ENCODE data around the gene RAB36. TPM values are rescaled to one million over a fixed set of nuclear protein-coding genes. Genes with fewer than 3 reads are reported as not detected.

The RAB36 gene
- total RNA-seq, 4 donors from 2014 or later, result 5.0 to 10.8 (median 8.2) TPM

DNA sequence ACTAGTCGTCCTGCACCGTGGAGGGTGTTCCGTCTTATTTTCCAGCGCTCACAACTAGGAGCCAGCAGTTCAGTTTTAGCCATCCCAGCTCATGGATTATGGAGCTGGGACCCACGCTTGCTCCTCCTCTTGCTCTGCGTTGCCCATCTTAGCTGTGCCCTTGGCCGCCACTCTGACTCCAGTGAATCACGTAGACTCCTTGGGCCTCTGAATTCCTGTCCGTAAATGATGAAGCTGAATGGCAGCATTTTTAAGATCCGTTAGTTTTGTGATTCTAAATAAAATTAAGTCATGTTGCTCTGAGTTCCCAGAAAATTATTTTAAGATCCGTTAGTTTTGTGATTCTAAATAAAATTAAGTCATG lies 58.8 kb downstream of the RAB36 start:
- H3K4me3 ChIP-seq, result no peak overlapping the region
- H3K27ac ChIP-seq (replicated peaks in 1 of 4), result peak overlapping the region; percentile 52 to 71 (median 59)
- DNase-seq (ENCODE audit: extremely low spot score), result no peak
- no peak for TF ChIP-seq POLR2A (IDR thresholded peaks at IDR 0.05; ENCODE audit: low read depth)
- no peak for TF ChIP-seq EP300 (IDR thresholded peaks at IDR 0.05)
- no peak for TF ChIP-seq POLR2AphosphoS5 (IDR thresholded peaks at IDR 0.05)
- TF ChIP-seq, protein P1, sequence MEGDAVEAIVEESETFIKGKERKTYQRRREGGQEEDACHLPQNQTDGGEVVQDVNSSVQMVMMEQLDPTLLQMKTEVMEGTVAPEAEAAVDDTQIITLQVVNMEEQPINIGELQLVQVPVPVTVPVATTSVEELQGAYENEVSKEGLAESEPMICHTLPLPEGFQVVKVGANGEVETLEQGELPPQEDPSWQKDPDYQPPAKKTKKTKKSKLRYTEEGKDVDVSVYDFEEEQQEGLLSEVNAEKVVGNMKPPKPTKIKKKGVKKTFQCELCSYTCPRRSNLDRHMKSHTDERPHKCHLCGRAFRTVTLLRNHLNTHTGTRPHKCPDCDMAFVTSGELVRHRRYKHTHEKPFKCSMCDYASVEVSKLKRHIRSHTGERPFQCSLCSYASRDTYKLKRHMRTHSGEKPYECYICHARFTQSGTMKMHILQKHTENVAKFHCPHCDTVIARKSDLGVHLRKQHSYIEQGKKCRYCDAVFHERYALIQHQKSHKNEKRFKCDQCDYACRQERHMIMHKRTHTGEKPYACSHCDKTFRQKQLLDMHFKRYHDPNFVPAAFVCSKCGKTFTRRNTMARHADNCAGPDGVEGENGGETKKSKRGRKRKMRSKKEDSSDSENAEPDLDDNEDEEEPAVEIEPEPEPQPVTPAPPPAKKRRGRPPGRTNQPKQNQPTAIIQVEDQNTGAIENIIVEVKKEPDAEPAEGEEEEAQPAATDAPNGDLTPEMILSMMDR (IDR thresholded peaks at IDR 0.05), result no peak
- WGBS, result 87% methylated on average over 11 of the region's 11 CpGs
- no peaks in the 10 kb centered on the region for H3K27me3 ChIP-seq
- H3K4me1 ChIP-seq, result peaks cover 25 to 48% (median 45%) of the 10 kb centered on the region in 4 donors
- no peaks in the 10 kb centered on the region for H3K9me3 ChIP-seq
- H3K36me3 ChIP-seq, result peaks cover 0 to 9% (median 3%) of the 10 kb centered on the region in 4 donors
- intact Hi-C loops (cut with DNase I), result no loop called here

GRCh38 chr22:23204541-23205157 lies 59.4 kb downstream of the RAB36 start:
- H3K4me1 ChIP-seq, result peaks cover 25 to 48% (median 43%) of the 10 kb centered on the region in 4 donors
- no peak overlapping the region for H3K4me3 ChIP-seq
- H3K36me3 ChIP-seq, result peaks cover 0 to 9% (median 3%) of the 10 kb centered on the region in 4 donors
- 40% methylated on average over 1 of the region's 11 CpGs for WGBS
- intact Hi-C loops (cut with DNase I), result no loop called here
- DNase-seq (ENCODE audit: extremely low spot score), result no peak
- H3K27ac ChIP-seq (replicated peaks in 1 of 4), result peak overlapping the region; percentile 52 to 71 (median 59)
- no peak for TF ChIP-seq POLR2A (IDR thresholded peaks at IDR 0.05; ENCODE audit: low read depth)
- TF ChIP-seq, protein P1 (IDR thresholded peaks at IDR 0.05), result no peak
- TF ChIP-seq EP300 (IDR thresholded peaks at IDR 0.05), result no peak
- peak; percentile 33 to 62 for TF ChIP-seq POLR2AphosphoS5 (IDR thresholded peaks at IDR 0.05)
- H3K27me3 ChIP-seq, result no peaks in the 10 kb centered on the region
- H3K9me3 ChIP-seq, result no peaks in the 10 kb centered on the region

DNA sequence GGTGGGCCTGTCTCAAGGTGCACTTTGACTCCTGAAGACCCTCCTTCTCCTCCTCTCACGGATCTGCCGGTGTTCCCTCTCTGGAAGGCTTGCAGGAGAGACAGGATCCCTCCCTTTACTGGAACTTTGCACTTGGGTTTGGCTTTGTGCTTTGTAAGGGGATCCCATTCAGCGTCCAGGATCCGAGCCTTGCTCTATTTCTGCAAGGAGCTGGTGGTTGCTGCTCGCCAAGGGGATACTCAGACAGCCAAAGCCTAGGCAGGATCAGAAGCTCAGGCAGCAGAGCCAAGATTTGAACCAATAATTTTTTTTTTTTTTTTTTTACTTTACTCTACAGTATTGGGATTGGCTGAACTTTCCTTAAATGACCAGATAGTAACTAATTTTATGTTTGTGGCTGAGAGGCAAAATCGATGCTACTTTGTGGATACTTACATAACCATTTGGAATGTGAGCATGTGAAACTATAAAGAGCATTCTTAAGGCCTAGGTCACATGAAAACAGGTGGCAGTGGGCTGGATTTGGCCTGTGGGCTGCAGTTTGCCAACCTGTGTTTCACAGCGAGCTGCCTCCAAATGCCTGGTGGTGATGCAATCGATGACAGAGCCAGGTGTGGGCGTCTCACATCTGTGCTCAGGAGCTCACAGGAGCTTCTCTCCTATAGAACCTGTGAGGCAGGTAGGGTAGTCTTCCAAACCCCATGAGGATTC lies 60.2 kb downstream of the RAB36 start:
- no peaks in the 10 kb centered on the region for H3K9me3 ChIP-seq
- no peak overlapping the region for H3K4me3 ChIP-seq
- H3K36me3 ChIP-seq, result peaks cover 0 to 9% (median 3%) of the 10 kb centered on the region in 4 donors
- intact Hi-C loops (cut with DNase I), result no loop called here
- H3K4me1 ChIP-seq, result peaks cover 25 to 45% (median 43%) of the 10 kb centered on the region in 4 donors
- DNase-seq (ENCODE audit: extremely low spot score), result no peak
- no peaks in the 10 kb centered on the region for H3K27me3 ChIP-seq
- WGBS, result 69% methylated on average over 9 of the region's 9 CpGs
- no peak for TF ChIP-seq POLR2A (IDR thresholded peaks at IDR 0.05; ENCODE audit: low read depth)
- TF ChIP-seq, protein P1 (IDR thresholded peaks at IDR 0.05), result no peak
- TF ChIP-seq POLR2AphosphoS5 (IDR thresholded peaks at IDR 0.05), result no peak
- no peak for TF ChIP-seq EP300 (IDR thresholded peaks at IDR 0.05)
- H3K27ac ChIP-seq (replicated peaks in 1 of 4), result peak overlapping the region; percentile 52 to 71 (median 59)

- TF ChIP-seq EP300 (IDR thresholded peaks at IDR 0.05), result no peak
- no peak for TF ChIP-seq POLR2AphosphoS5 (IDR thresholded peaks at IDR 0.05)
- TF ChIP-seq, protein P1 (IDR thresholded peaks at IDR 0.05), result no peak
- TF ChIP-seq POLR2A (IDR thresholded peaks at IDR 0.05; ENCODE audit: low read depth), result no peak
- intact Hi-C loops (cut with DNase I), result no loop called here
- H3K27ac ChIP-seq (replicated peaks in 1 of 4), result no peak overlapping the region
Observed at GRCh38 chr22:23206915-23207314, 61.6 kb downstream of the RAB36 start.

More at GRCh38 chr22:23206915-23207314, 61.6 kb downstream of the RAB36 start:
- Histone ChIP-seq H3K4me1 (peaks cover 27 to 47% (median 37%) of the 10 kb centered on the region in 4 donors), H3K36me3 (peaks cover 0 to 9% (median 2%) of the 10 kb centered on the region in 4 donors), H3K27me3 (no peaks in the 10 kb centered on the region), H3K4me3 (no peak overlapping the region), H3K9me3 (no peaks in the 10 kb centered on the region)
- DNase-seq (ENCODE audit: extremely low spot score), result no peak

Measured in esophagus muscularis mucosa (tissue), 4 donors.